ENCODE measurements around the gene RAB7B.
"Not testable (repeated sequence)": the region's sequence is repeated elsewhere in the genome, so short reads cannot be mapped to it uniquely, and the experiment has no call there.

GRCh38 chr1:205996641-205997040, 6.6 kb downstream of the RAB7B start:
- not testable (repeated sequence) for TF ChIP-seq CTCF (conservative IDR thresholded peaks at IDR 0.05 in 1 of 2, IDR thresholded peaks at IDR 0.05 in 1 of 2; ENCODE audit: extremely low read depth in 1 of 2, insufficient read depth in 1 of 2, low read depth in 1 of 2, low read length in 2 of 2); EZH2 (IDR thresholded peaks at IDR 0.05; ENCODE audit: borderline replicate concordance, low read length)
